ENCODE results near the gene LRRC26.

The LRRC26 gene, protein sequence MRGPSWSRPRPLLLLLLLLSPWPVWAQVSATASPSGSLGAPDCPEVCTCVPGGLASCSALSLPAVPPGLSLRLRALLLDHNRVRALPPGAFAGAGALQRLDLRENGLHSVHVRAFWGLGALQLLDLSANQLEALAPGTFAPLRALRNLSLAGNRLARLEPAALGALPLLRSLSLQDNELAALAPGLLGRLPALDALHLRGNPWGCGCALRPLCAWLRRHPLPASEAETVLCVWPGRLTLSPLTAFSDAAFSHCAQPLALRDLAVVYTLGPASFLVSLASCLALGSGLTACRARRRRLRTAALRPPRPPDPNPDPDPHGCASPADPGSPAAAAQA

DNA sequence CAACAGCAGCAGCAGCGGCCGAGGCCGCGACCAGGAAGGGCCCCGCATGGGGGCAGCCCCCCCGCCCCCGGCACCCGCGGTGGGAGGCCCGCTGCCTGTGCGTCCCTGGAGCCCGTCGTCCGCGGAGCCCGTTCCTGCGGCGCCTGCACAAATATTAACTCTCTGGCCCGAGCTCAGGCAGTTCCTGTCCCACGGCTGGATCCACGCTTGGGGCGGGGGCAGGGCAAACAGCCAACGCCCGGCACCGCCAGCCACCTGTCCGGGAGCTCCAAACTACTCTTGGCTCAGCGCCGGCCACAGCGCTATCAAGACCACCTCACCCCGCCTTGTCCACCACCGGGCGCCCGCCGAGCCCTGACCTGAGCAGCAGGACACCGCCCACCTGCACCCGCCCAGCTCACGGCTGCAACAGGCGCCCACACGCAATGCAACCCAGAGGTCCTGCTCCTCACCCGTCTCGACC is at the start of gene LRRC26:
LRRC26 (minus strand) TSS at position 156 of the 463 bp plus-strand sequence; CDS start at position 48, 108 bp downstream.
- no peak for DNase-seq

DNA sequence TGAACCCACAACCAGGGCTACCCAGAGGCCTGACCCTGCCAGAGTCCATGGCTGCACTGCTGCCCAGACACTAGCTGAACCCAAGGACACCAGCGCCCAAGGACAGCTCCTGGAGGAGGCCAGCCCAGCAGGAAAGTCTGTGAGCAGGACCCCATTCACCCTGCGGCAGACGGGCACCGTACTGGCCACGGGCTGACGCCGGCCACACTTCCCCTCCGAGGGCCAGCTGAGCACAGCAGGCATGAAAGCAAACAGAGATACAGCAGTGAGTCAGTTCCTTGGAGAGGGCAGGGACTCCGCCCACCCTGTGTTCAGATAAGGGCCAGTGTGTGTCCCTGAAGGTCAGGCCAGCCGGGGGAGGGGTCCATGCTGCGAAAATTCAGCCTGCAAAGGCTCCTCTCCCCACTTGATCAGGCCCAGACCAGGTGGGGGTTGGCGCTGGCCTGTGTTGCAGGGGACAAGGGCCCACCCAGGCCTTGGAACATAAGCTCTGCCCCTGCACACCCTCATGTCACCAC is 49.0 kb upstream of the LRRC26 start:
- DNase-seq = no peak

- DNase-seq = no peak
Observed at GRCh38 chr9:137218212-137218753, 48.4 kb upstream of the LRRC26 start.

DNA sequence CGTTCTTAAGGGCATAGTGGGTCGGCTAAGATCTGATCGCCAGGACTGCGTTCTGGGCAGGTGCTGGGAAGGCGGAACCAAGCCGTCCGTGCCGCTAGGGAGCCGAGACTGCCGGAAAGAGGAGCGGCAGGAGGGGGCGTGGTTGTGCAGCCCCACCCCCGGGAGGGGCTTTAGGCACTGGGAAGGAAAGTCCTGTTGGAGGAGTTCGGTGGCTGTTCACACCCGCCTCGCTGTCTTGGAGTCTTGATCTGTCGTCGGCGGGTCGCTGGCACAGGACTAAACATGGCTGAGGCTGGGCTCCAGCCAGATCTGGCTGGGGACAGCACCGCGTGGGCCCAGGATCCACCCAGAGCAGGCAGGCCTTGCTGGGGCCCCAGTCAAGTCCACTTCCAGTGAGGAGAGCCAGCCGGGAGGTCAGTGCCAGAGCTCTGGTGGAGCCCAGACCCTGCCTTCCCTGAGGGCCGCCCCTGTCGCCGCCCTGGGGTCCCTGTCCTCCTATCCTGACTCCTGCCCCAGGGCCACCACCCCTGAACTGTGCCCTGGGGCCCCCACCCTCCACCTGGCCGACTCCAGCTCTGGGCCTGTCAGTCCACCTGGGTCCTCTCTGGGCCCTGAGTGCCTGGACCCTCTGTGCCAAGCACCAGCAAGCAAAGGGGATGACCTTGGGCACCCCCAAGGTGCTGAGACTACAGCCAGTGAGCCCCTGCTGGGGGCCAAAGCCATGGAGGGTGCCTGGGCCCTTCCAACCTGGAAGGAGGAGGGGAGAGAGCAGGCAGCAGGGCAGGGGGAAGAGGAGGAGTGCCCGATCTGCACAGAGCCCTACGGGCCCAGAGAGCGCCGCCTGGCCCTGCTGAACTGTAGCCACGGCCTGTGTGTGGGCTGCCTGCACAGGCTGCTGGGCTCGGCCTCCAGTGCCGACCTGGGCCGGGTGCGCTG is 47.7 kb upstream of the LRRC26 start:
- DNase-seq = no peak

GRCh38 chr9:137216188-137216965 is 46.5 kb upstream of the LRRC26 start:
- no peak for DNase-seq

GRCh38 chr9:137215196-137215986 is 45.5 kb upstream of the LRRC26 start:
- no peak for DNase-seq

DNA sequence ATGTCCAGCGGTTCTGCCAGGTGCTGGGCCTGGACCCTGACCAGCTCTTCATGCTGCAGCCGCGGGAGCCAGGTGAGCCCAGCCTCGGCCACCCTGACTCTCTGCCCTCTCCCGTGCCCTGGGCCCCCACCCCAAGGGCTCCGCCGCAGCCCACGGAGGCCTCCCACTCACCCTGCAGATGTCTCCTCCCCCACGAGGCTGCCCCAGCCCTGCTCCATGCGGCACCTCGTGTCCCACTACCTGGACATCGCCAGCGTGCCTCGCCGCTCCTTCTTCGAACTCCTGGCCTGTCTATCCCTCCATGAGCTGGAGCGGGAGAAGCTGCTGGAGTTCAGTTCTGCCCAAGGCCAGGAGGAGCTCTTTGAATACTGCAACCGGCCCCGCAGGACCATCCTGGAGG is 44.8 kb upstream of the LRRC26 start:
- DNase-seq = no peak

GRCh38 chr9:137213160-137214060 is 43.6 kb upstream of the LRRC26 start:
- DNase-seq = no peak

- no peak for DNase-seq
Observed at GRCh38 chr9:137212520-137212919, 42.7 kb upstream of the LRRC26 start.

- DNase-seq = no peak
Observed at GRCh38 chr9:137211532-137211931, 41.7 kb upstream of the LRRC26 start.

- no peak for DNase-seq
Observed at GRCh38 chr9:137206602-137207001, 36.8 kb upstream of the LRRC26 start.

DNA sequence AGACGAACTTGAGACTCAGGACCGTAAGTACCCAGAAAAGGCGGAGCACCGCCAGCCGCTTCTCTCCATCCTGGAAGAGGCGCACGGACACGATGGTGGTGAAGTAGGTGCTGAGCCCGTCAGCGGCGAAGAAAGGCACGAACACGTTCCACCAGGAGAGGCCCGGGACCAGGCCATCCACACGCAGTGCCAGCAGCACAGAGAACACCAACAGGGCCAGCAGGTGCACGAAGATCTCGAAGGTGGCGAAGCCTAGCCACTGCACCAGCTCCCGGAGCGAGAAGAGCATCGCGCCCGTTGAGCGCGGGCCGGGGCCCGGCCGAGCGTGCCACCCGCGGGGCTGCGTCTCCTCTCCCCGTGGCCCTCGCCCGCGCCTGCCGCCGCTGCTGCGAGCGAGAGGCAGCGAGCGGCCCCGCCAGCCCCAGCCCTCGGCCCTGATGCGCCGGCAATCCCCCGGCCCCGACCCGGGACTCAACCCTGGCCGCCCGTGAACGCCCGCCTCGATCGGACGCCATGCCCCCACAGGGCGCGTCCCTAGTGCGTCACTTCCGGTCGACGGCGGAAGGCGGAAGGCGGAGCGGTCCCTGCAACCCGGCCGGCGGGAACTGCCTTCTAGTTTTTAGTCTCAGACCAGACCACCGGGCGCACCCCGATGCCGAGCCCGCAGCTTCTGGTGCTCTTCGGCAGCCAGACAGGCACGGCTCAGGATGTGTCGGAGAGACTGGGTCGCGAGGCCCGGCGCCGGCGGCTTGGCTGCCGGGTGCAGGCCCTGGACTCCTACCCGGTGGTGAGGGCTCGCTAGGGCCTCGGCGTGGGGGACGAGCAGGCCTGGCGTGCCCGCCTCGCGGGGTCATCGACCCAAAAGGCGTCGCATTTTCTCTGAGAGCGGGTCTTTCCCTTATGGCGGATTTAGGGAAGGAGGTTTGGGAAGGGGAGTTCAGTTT is 35.5 kb upstream of the LRRC26 start, which contains the start of the genes NDOR1 and TMEM203:
NDOR1 (plus strand) TSS at position 575 of the 944 bp plus-strand sequence; CDS start at position 653, 78 bp downstream.
TMEM203 (minus strand) TSS at position 523 of the 944 bp plus-strand sequence; CDS start at position 289, 234 bp downstream.
- DNase-seq = peak; percentile 92

DNA sequence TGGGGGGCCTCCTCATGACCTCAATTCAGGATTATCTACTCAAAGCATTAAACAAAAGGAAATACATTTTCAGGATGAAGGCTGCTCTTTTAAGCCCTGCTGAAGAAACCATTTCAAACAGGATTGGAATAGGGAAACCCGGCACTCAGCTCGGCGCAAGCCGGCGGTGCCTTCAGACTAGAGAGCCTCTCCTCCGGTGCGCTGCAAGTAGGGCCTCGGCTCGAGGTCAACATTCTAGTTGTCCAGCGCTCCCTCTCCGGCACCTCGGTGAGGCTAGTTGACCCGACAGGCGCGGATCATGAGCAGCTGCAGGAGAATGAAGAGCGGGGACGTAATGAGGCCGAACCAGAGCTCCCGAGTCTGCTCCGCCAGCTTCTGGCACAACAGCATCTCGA is 34.9 kb upstream of the LRRC26 start:
- no peak for DNase-seq

- no peak for DNase-seq
Observed at GRCh38 chr9:137202966-137203365, 33.1 kb upstream of the LRRC26 start.

DNA sequence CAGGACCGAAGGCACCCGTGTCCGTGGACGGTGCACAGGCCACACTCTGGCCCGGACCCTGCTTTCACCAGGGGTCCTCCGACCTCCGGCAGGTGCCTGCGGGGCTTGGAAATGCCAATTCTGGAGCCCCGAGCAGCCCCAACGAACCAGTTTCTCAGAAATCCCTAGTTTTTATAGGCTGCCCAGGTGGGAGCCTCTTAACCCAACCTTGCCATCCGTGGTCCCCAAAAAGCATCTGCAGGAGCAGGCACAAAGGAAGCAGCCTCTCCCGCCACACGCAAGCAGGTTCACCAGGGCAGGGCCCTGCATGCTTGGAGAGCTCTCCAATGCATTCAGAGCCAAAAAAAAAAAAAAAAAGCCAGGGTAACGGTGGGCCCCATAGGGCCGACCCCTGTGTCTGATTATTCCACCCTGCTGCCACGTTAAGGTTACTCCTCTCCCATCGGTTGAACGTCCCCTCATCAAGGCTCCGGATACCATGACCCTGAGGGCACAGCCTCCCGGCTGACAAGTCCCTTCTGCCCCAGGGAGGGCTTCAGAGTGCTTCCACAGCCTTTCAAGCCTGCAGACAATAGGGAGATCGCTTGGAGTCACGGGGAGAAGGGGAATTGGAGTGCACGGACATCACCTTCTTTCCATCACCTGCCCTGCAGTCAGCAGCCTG is 31.5 kb upstream of the LRRC26 start:
- DNase-seq = no peak

GRCh38 chr9:137200311-137201204 is 30.7 kb upstream of the LRRC26 start, which contains the start of gene TPRN:
Gene TPRN (minus strand): TSS chr9:137200741. CDS start chr9:137200711, 30 bp downstream.
- peak; percentile 99 for DNase-seq

All from CD4-positive, alpha-beta T cell treated with Interleukin-21 for 1 hour (primary cell).